HG02840 (cell line): ENCODE measurements around the gene ABCC3.
"Not testable (repeated sequence)": the region's sequence is repeated elsewhere in the genome, so short reads cannot be mapped to it uniquely, and the experiment has no call there.

ENCODE experiments used
- ATAC-seq: cut with Tn5 transposase; IDR thresholded peaks from one replicate; pipeline ENCODE4 v1.9.1; 2021; ENCODE audit warnings: mild to moderate bottlenecking, moderate library complexity, moderate number of reproducible peaks; ENCODE audit not compliant: unreplicated experiment, low FRiP score

The ABCC3 gene

DNA sequence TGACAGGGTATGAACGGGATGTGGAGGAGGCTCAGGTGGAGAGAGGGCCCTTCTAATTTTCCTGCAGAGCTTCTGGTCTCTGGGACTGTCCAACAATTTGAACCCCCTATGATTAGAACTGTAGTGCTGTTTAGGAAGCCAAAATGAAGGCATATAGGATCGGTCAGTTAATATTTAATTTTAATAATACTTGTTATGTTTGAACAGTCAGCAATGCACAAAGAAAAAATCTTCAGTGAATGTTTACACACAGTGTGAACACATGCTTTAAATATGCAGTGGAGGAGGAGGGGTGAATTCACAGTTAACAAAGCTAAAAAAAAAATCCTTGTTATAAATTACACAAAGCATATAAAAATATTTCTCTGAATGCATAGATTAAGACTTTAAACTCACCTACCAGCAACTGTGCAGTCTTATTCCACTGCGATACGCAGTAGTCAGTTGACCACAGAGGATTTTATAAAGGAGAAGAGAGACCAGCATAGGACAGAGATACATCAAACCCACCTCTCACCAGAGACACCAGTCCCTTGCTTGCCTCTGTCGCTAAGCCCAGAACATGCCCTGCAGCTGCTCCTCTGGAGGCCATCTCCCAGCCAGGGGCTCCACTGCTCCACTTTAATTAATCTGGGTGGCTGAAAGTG lies 58.5 kb downstream of the ABCC3 start:
- no peak for ATAC-seq

DNA sequence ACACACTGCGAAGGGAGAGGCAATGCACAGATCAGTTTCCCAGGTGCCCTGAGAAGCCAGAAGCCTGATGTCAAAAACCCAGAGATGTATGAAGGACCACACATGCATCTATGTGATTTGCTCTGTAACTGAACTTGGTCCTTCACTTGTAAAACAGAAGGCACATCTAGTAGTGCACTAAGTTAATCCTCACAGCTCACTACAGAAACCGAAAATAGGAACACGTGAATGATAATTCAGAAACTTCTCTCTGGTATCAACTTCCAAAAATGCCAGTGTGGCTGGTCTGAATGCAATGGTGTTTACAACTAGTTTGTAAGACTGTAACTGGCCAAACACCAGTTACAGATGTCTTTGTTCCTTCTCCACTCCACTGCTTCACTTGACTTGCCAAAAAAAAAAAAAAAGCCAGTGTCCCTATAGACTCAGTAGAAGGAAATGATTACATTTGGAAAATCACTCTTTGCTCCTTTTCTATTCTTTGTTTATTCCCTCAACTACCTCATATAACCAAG lies 61.7 kb downstream of the ABCC3 start:
- ATAC-seq = no peak

DNA sequence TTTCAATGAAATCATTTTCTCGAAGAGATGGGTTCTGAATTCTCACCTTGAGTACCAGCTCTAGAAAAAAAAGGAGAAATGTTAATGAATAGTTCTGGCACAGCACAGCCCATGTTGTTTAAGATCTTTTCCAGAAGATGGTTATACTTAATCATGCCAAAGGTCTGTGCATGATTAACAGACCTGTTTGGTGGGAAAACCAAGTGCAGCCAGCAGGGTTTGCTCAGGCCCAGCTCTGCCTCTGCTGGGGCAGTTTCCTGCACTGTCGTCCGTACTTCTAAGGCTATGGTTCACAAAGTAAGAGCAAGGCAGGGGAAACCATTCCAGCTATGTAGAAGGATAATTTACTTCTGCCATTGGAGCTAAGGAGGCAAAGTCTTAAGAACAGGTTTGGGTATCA lies 62.4 kb downstream of the ABCC3 start:
- ATAC-seq = no peak

DNA sequence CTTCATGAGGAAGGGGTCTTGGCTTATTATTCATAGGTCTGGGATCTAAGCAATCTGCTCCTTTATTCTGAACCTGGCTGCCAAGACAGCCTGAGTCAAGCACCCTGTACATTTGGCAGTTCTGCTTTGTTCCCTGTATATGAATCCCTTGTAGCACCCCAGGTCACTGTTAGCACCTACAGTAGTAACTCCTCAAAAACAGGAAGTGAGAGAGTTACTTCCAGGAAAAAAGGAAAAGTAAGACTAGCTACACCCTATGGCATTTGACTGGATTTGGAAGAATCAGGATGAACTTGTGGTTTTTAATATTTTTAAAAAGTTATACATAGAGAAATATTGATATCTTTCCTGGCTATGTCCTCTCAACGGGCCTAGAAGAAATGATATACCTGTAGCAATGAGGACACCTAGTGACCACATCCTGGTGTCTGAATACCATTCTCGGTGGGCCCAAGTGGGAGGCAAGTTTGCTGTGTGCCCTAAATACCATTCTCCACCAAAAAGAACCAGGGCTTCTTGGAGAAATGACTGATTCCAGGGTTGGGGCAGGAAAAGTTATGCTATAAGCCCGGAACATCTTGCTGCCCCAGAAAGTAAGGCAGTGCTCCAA lies 63.1 kb downstream of the ABCC3 start:
- ATAC-seq = no peak

DNA sequence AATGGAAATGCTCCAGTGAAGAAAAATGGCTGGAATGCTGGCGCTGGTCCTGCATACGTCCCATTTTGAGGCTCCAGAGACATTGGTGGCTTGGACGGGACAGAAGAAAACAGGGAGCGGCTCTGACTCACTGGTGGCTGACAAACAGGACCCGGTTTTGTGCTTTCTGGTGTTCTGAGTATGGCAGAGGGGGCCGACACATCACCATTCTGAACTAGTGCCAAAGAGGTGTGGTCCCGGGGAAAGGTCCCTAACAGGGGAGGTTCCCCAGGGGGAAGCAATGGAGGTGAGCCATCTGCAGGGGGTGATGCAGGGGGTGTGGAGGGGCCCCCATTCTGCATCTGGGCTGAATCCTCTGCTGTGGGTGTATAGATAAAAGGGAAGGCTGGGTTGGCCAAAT lies 64.7 kb downstream of the ABCC3 start:
- no peak for ATAC-seq

DNA sequence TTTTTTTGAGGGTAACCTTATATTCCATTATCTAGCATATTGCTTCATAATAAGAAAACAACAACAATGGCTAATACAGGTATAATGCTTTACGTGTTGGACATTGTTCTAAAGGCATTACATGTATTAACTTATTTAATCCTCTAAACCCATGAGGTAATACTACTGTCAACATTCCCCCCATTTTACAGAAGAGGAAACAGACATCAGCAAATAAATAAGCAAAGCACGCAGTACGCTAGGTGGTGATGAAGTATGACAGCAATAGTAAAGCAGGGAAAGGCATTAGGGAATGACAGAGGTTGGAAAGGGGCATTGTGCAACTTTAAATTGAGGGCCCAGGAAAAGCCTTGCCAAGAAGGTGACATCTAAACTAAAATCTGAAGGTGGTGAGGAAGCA lies 68.5 kb downstream of the ABCC3 start:
- ATAC-seq = no peak

DNA sequence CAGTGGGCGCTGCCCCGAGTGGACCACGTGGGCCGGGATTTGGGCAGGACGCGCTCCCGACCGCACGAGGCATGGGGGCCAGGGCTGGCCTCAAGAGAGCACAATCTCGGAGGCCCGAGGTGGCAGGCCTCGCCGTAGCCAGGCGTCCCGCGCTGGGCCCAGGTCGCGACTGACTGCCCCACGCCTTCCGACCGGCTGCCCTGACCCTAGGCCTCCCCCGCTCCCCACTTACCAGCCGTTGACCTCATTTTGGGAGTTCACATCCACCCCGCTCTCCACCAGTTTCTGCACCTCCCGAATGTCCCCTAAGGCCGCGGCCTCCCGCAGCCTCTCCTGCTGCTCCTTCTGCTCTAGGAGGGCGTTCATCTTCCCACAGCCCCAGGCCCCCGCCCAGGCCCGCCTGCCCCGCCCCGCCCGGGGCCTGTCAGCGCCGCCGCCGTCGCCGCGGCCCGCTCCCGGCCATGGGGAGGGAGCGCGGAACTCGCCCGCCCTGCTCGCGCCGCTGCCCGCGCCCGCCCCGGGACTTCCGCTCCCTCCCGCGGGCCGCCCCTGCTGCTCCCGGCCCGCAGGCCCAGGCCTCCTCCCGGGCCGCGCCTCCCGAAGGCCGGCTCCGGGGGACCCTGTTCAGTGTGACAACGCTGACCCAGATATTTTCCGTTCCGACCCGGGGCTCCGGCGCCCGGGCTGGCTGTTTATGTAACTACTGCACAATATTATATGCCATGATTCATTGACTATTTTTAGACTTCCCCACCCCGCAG lies 72.8 kb downstream of the ABCC3 start, which contains the start of gene ANKRD40:
ANKRD40 (minus strand) TSS at position 626 of the 761 bp plus-strand sequence; CDS start at position 366, 260 bp downstream.
- peak; percentile 61 for ATAC-seq

DNA sequence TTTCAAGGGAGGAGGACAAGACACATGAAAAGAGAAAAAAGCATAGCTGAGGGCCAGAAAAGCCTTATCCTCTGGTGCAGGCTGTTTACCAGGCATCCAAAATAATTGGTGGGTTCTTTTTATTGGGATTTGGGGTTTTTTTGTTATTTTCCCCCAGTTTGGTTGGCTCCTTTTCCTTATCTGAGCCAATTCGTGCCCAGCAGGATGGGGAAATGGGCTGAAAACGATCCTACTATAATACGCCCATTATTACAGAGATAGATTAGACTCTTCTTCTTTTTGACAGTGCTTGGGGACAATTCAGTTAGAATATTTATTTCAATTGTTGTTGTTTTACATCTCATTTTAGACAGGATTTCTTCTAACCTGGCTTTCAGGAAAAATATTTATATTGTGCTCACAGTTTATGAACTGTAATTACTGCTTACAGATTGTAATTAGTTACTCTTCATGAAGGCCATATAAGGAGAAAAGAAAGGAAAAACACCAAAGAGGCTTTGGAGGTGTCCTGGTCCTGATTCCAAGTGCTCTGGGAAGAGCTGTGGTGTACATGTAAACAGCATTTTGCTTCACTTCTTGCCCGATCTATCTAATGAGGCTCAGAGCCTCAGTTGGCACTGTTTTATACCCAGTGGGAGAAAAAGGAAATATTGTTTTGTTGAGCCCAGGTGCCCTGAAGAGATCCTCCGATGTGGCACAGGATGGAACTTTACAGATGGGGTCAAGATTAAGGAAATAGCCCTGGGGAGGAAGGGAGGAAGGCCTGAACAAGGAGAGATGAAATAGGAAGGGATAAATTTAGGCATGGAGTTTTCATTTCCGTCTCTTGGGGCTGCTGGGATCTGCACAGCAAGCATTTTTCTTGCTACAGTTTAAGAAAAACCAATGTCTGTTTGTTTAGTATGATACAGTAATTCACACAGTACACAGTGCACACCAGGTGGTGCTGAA lies 73.6 kb downstream of the ABCC3 start:
- no peak for ATAC-seq

DNA sequence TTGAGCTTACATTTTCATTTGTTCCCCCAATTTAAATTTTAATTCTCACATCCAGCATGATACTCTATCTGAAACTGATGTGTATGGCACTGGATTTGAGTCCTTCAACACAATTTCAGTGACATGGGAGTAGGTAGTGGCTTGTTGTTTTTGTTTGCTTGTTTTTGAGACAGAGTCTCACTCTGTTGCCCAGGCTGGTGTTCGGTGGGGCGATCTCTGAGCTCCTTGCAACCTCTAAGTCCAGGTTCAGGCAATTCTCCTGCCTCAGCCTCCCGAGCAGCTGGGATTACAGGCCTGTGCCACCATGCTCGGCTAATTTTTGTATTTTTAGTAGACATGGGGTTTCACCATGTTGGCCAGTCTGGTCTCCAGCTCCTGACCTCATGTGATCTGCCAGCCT lies 74.4 kb downstream of the ABCC3 start:
- ATAC-seq = not testable (repeated sequence)

DNA sequence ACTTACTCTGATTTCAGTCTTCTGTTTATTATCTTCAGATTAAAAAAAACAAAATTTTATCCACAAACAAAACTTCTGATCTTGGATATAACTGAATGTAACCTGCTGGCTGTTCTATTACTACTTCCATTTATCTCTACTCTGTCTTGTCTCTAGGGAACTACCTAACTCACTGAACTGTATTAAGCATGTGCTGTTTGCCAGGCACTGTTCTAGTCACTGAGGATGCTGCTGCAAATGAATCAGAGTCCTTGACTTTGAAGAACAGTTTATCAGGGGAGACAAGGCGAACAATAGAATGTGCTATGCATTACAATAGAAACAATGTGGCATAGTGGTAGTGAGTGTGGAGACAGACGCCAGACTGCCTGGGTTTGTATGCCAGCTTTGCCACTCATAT lies 75.3 kb downstream of the ABCC3 start:
- ATAC-seq = no peak

DNA sequence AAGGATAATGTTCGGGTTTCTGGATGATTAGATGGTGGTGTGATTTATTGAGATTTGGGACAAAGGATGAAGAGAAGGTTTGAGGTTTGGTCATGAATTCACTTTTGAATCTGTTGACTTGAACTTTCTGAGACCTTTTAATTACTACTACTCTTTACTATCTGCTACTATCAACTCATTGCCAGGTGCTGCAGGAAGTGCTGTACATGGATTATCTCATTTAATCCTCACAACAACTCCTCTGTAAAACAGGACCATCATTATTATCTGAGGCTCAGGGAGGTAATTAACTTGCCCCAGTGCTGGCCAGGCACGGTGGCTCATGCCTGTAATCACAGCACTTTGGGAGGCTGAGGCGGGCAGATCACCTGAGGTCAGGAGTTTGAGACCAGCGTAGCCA lies 76.0 kb downstream of the ABCC3 start:
- no peak for ATAC-seq

DNA sequence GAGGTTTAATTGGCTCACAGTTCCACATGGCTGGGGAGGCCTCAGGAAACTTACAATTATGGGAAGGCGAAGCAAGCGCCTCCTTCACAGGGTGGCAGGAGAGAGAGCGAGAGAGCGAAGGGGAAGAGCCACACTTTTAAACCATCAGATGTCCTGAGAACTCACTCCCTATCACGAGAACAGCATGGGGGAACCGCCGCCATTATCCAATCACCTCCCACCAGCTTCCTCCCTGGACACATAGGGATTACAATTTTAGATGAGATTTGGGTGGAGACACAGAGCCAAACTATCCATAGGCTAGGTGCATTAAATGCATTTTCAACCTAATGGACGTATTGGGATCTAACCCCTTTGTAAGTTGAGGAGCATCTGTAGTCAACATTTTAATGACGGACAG lies 78.0 kb downstream of the ABCC3 start:
- no peak for ATAC-seq

DNA sequence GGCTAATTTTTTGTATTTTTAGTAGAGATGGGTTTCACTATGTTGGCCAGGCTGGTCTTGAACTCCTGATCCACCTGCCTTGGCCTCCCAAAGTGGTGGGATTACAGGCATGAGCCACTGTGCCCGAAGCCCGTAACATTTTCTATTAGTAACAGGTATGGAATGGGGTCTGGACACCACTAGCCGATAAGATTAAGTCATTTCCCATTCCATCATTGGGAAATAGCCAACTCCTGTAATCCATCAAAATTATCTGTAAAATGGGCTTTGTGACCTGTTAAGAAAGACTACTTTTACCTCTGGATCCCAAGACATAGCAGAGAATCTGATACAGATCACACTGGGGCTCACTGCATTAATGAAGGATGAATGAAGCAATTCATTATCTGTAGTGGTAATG lies 80.8 kb downstream of the ABCC3 start:
- ATAC-seq = no peak

DNA sequence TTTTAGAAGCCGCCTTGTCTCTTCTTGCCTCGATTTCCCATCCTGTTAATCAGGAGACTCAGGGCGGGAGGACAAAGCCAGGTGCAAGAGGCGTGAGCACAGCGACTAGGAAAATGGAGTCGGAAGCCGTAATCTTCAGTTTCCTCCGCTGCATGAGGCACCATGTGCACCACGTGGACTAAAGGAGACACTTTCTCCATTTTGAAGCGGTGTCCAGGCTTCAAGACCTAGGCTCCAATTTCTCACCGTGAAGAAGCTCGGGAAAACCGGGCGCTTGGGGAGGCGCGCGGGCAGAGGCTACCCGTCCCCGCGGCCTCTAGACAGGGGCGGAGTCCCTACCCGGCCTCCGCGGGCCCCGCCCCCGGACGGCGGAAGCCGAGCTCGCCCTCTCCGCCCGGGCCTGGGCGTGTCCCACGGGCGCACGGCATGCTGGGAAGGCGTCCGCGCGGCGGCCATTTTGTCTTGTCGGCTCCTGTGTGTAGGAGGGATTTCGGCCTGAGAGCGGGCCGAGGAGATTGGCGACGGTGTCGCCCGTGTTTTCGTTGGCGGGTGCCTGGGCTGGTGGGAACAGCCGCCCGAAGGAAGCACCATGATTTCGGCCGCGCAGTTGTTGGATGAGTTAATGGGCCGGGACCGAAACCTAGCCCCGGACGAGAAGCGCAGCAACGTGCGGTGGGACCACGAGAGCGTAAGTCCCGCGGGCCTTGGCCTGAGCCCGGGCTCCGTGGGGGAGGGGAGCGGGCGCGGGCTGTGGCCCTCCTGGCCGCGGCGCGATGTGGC lies 84.7 kb downstream of the ABCC3 start, which contains the start of gene LUC7L3:
LUC7L3 (plus strand) TSS at position 460 of the 780 bp plus-strand sequence; CDS start at position 590, 130 bp downstream.
- peak; percentile 90 for ATAC-seq

DNA sequence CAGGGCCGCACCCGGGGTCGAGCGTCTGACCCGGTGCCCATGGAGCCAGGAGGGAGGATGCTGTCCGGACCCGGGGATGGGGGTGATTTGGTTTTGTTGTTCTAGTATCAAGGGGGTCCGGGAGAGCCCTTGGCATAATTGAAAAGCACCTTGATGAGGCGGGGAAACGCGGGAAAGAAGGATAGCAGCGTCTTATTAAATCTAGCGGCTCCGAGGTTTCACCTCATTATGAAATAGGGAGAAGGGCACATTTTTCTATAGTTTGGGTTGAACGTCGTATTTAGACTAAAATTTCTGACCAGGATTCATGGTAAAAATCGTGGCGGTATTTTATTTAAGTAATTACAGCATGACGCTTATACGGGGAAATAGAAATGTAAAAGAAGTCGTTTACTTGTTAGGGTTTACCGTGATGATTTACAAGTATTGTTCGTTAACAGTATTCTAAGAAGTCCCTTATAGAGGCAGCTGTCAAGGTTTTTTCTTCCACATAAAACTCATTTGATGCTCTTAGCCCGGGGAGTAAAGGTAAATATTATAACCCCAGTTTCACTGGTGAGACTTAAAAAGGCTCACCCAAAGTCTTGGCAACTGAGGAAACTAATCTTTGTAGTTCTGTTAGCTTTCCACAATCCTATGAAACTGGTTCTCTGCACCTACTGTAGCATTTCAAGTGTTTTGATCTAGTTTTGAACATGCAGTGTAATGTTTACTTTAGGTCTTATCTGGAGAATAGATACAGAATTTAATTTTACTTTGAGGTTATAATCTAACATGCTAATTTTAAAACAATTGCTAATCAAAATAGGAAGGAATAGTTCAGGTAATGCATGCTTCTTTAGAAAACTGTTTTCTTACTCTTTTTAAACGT lies 85.5 kb downstream of the ABCC3 start:
- ATAC-seq = no peak

DNA sequence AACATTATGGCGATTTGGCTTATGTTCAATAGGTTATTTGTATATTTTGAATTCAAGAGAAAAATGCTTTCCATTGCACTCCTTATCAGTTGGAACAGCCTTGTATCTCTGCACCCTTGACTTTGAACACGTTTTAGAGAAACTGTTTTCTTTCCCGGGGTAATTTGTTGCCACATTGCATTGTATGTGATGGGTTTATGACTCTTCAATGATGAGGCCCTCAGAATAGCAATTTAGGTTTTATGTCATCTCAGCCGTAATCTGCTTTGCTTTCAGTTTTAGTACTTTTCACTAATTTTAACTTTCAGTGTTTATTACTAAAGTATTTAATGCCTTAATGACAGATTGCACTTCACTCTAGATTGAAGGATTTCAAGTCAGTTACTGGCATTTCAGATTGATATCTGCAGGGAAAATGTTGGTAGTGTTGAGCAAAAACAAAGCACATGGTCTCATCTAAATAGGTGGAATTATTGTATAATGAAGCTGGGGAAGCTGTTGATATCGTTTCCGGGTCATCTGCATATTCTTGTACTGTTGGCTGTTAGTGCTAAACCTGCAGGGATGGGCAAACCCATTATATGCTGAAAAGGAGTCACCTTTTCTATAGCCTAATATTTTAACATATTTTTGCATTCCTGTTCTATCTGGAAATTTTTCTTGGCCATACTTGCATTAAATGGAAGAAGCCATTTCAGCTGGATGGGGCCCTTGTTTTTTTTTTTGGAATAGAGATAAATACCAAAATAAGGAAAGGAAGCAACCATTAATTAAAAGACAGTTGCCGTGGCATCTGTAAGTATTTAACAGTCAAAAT lies 86.7 kb downstream of the ABCC3 start:
- no peak for ATAC-seq

DNA sequence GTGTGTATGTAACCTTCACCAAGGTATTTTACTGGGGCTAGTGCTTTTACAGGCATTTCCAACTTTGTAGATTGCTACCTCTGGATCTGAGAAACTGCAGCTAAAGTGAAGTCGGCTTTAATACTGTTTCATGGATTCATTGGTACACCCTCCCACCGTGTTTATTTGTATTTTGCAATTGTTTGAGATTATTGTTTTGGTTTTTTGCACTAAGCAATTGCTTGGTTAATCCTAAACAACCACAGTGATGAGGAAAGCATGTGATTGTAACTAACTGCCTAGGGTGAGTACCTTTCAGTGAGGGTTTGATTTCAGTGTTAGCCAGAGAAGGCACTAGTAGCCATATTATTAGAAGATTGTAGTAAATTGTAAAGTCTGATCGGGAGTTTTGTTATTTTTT lies 88.1 kb downstream of the ABCC3 start:
- ATAC-seq = no peak

DNA sequence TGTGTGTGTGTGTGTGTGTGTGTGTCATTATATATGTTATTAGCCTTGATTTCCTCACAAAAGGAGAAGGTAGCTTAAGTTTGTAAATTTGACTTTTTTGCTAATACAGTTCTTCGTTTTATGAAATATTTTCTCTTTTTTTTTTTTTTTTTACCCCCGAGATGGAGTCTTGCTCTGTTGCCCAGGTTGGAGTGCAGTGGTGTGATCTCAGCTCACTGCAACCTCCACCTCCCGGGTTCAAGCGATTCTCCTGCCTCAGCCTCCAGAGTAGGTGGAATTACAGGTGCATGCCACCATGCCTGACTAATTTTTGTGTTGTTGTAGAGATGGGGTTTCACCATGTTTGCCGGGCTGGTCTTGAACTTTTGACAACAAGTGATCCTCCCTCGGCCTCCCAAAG lies 89.9 kb downstream of the ABCC3 start:
- ATAC-seq = not testable (repeated sequence)
